Smooth muscle cell (in vitro differentiated cells): ENCODE data around the gene RCC2. TPM values are rescaled to one million over a fixed set of nuclear protein-coding genes. Genes with fewer than 3 reads are reported as not detected.

Source experiments
- DNase-seq: peaks from one replicate; lab custom pipeline; 2025; ENCODE audit not compliant: unreplicated experiment; lab: John Stamatoyannopoulos, UW
- H2AFZ ChIP-seq: fragments of 200-600 bp; sonication (generic); 2 replicates; pipeline ENCODE4 v1.6.0; 2016; ENCODE audit warnings: antibody characterized with exemption, low read depth, mild to moderate bottlenecking
- H3F3A ChIP-seq: fragments of 200-600 bp; sonication (generic); 2 replicates; pipeline ENCODE4 v1.6.0; 2017; ENCODE audit warnings: antibody characterized with exemption, low read depth
- H3K27ac ChIP-seq: fragments of 200-600 bp; sonication (generic); 2 replicates; pipeline ENCODE4 v1.5.1; 2016; ENCODE audit warnings: low read depth, mild to moderate bottlenecking
- H3K27me3 ChIP-seq: fragments of 200-600 bp; sonication (generic); 2 replicates; pipeline ENCODE4 v1.6.1; 2016; ENCODE audit warnings: low read depth, mild to moderate bottlenecking
- H3K36me3 ChIP-seq: fragments of 200-600 bp; sonication (generic); 2 replicates; pipeline ENCODE4 v1.5.1; 2016; ENCODE audit warnings: low read depth
- H3K4me1 ChIP-seq: fragments of 200-600 bp; sonication (generic); 2 replicates; pipeline ENCODE4 v1.5.1; 2016; ENCODE audit warnings: low read depth
- H3K4me2 ChIP-seq: fragments of 200-600 bp; sonication (generic); 2 replicates; pipeline ENCODE4 v1.6.0; 2016; ENCODE audit warnings: mild to moderate bottlenecking
- H3K4me3 ChIP-seq: fragments of 200-600 bp; sonication (generic); 2 replicates; pipeline ENCODE4 v1.5.1; 2016; ENCODE audit warnings: mild to moderate bottlenecking
- H3K79me2 ChIP-seq: fragments of 200-600 bp; sonication (generic); 2 replicates; pipeline ENCODE4 v1.6.0; 2016; ENCODE audit warnings: low read depth, mild to moderate bottlenecking
- H3K9ac ChIP-seq: fragments of 200-600 bp; sonication (generic); 2 replicates; pipeline ENCODE4 v1.6.0; 2016; ENCODE audit warnings: low read depth
- H3K9me3 ChIP-seq: fragments of 200-600 bp; sonication (generic); replicated peaks from 2 replicates; pipeline ENCODE4 v1.5.1; 2016; ENCODE audit warnings: low read depth
- H4K20me1 ChIP-seq: fragments of 200-600 bp; sonication (generic); 2 replicates; pipeline ENCODE4 v1.6.0; 2016; ENCODE audit warnings: low read depth
- WGBS: methylation state at CpG from one replicate; pipeline ENCODE4 v1.1.7; 2016; ENCODE audit warnings: low lambda C conversion rate; 5-methylcytosine and 5-hydroxymethylcytosine counted together
- polyA plus RNA-seq: library from polyadenylated mRNA; unstranded; fragments of >200 nt; fragmentation: Nextera tagmentation; extraction: Ambion mirVana; gene quantifications from 2 replicates; pipeline ENCODE4 v1.2.1, GENCODE V29; 2016
- total RNA-seq: library from RNA; depleted of rRNA; stranded (reverse); fragments of >200 nt; gene quantifications from 2 replicates; pipeline ENCODE4 v1.2.3, GENCODE V29; 2014
- TF ChIP-seq, protein P1 (sequence below): fragments of 200-600 bp; sonication (generic); IDR thresholded peaks from 2 replicates; pipeline ENCODE4 v1.5.1; 2017; ENCODE audit warnings: borderline replicate concordance, mild to moderate bottlenecking, antibody characterized with exemption; ENCODE audit not compliant: insufficient read depth, poor library complexity, severe bottlenecking

Gene RCC2
- total and polyA plus RNA-seq, 2 experiments from 2014 or later: 28.0 to 44.5 TPM

DNA sequence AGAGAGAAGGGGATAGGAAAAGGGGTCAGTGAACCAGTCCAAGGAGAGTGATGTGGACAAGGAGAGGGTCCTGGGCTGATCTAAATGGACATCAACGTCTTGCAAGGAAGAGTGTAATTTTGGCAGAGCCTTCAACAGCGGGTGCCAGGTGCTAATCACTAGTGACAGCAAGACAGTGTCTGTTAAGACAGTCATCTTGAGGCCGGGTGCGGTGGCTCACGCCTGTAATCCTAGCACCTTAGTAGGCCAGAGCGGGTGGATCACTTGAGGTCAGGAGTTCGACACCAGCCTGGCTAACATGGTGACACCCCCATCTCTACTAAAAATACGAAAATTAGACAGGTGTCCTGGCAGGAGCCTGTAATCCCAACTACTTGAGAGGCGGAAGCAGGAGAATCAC lies 79.7 kb downstream of the RCC2 start:
- no peak for DNase-seq
- Histone ChIP-seq H3K4me1 (no peaks in the 10 kb centered on the region), H3K9me3 (no peaks in the 10 kb centered on the region), H3K9ac (no peak overlapping the region), H3K79me2 (no peaks in the 10 kb centered on the region), H3K27ac (no peak overlapping the region), H3K36me3 (no peaks in the 10 kb centered on the region), H3K4me3 (no peak overlapping the region), H4K20me1 (no peaks in the 10 kb centered on the region), H3F3A (no peaks in the 10 kb centered on the region), H3K27me3 (no peaks in the 10 kb centered on the region), H3K4me2 (no peak overlapping the region), H2AFZ (no peak overlapping the region)
- TF ChIP-seq, protein P1, sequence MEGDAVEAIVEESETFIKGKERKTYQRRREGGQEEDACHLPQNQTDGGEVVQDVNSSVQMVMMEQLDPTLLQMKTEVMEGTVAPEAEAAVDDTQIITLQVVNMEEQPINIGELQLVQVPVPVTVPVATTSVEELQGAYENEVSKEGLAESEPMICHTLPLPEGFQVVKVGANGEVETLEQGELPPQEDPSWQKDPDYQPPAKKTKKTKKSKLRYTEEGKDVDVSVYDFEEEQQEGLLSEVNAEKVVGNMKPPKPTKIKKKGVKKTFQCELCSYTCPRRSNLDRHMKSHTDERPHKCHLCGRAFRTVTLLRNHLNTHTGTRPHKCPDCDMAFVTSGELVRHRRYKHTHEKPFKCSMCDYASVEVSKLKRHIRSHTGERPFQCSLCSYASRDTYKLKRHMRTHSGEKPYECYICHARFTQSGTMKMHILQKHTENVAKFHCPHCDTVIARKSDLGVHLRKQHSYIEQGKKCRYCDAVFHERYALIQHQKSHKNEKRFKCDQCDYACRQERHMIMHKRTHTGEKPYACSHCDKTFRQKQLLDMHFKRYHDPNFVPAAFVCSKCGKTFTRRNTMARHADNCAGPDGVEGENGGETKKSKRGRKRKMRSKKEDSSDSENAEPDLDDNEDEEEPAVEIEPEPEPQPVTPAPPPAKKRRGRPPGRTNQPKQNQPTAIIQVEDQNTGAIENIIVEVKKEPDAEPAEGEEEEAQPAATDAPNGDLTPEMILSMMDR: no peak
- WGBS: 90% methylated on average over 9 of the region's 9 CpGs

DNA sequence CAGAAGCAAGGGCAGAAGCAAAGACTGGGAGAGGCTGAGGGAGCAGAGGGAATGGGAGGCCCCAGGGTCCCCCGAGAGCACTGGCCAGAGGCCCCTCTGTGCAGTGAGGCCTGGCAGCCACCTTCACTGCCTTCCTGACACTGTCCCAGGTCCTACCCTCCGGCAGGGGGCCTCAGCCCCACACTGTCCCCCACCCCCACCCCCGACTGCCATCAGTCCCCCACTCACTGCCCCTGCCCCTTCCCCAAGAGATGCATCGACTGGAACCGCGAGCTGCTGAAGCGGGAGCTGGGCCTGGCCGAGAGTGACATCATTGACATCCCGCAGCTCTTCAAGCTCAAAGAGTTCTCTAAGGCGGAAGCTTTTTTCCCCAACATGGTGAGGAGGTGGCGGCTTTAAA lies 80.4 kb downstream of the RCC2 start:
- Histone ChIP-seq H3K79me2 (no peaks in the 10 kb centered on the region), H3K4me2 (no peak overlapping the region), H3F3A (no peaks in the 10 kb centered on the region), H4K20me1 (no peaks in the 10 kb centered on the region), H3K36me3 (no peaks in the 10 kb centered on the region), H2AFZ (no peak overlapping the region), H3K9ac (no peak overlapping the region), H3K9me3 (no peaks in the 10 kb centered on the region), H3K4me1 (no peaks in the 10 kb centered on the region), H3K4me3 (no peak overlapping the region), H3K27me3 (no peaks in the 10 kb centered on the region), H3K27ac (no peak overlapping the region)
- TF ChIP-seq, protein P1: no peak
- no peak for DNase-seq
- WGBS: 83% methylated on average over 10 of the region's 11 CpGs

DNA sequence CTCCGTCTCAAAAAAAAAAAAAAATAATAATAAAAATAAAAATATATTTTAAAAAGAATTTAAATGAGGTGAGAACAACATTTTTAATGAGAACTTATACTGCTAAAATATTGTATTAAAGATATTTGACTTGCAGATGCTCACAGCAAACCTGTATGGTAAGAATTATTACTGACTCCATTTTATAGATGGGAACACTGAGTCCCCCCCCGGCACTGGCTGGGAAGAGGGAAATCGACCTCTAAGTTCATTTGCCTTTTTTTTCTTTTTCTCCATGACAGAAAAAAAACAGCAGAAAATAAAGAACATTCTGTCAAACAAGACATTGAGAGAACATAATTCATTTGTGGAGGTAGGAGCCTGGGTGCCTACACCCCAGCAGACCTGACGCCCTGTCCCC lies 80.9 kb downstream of the RCC2 start:
- no peak for DNase-seq
- no peak overlapping the region for H3K9ac ChIP-seq
- H3K36me3 ChIP-seq: no peaks in the 10 kb centered on the region
- TF ChIP-seq, protein P1: no peak
- H3K4me2 ChIP-seq: no peak overlapping the region
- no peaks in the 10 kb centered on the region for H4K20me1 ChIP-seq
- H3K27me3 ChIP-seq: no peaks in the 10 kb centered on the region
- no peak overlapping the region for H2AFZ ChIP-seq
- H3K27ac ChIP-seq: no peak overlapping the region
- no peaks in the 10 kb centered on the region for H3K4me1 ChIP-seq
- H3K79me2 ChIP-seq: no peaks in the 10 kb centered on the region
- H3F3A ChIP-seq: no peaks in the 10 kb centered on the region
- H3K4me3 ChIP-seq: no peak overlapping the region
- H3K9me3 ChIP-seq: no peaks in the 10 kb centered on the region
- WGBS: 72% methylated on average over 4 of the region's 4 CpGs

Other genes starting within 250 kb of the RCC2 start
- 1.7 TPM in 1 of 2 replicates, not detected in the other for gene PADI1, start 234.5 kb downstream of the RCC2 start, total RNA-seq
- not detected in 2 replicates for gene PADI1, start 234.5 kb downstream of the RCC2 start, polyA plus RNA-seq
- gene PADI3, start 190.6 kb downstream of the RCC2 start, total RNA-seq: not detected in 2 replicates
- gene PADI3, start 190.6 kb downstream of the RCC2 start, polyA plus RNA-seq: not detected in 2 replicates
- not detected in 2 replicates for gene PADI4, start 131.5 kb downstream of the RCC2 start, total RNA-seq
- gene PADI4, start 131.5 kb downstream of the RCC2 start, polyA plus RNA-seq: not detected in 2 replicates
- gene PADI6, start 67.5 kb downstream of the RCC2 start, total RNA-seq: not detected in 2 replicates
- not detected in 2 replicates for gene PADI6, start 67.5 kb downstream of the RCC2 start, polyA plus RNA-seq
- 6.6 and 9.1 TPM in 2 replicates for gene ARHGEF10L, start 100.0 kb upstream of the RCC2 start, total RNA-seq
- gene ARHGEF10L, start 100.0 kb upstream of the RCC2 start, polyA plus RNA-seq: 12.0 and 13.7 TPM in 2 replicates